GM20000 (cell line): Measurements from ENCODE around the gene OR2S2.
"Not testable (repeated sequence)": the region's sequence is repeated elsewhere in the genome, so short reads cannot be mapped to it uniquely, and the experiment has no call there.

Experiments used
- DNase-seq: peaks from one replicate; pipeline ENCODE4 v3.0.0; 2012; ENCODE audit warnings: low spot score
- TF ChIP-seq, protein P1 (sequence below): IDR thresholded peaks from 2 replicates; pipeline ENCODE4 v1.5.1; 2012; ENCODE audit warnings: mild to moderate bottlenecking, control low read depth; ENCODE audit errors: extremely low read depth, missing control alignments

The OR2S2 gene

DNA sequence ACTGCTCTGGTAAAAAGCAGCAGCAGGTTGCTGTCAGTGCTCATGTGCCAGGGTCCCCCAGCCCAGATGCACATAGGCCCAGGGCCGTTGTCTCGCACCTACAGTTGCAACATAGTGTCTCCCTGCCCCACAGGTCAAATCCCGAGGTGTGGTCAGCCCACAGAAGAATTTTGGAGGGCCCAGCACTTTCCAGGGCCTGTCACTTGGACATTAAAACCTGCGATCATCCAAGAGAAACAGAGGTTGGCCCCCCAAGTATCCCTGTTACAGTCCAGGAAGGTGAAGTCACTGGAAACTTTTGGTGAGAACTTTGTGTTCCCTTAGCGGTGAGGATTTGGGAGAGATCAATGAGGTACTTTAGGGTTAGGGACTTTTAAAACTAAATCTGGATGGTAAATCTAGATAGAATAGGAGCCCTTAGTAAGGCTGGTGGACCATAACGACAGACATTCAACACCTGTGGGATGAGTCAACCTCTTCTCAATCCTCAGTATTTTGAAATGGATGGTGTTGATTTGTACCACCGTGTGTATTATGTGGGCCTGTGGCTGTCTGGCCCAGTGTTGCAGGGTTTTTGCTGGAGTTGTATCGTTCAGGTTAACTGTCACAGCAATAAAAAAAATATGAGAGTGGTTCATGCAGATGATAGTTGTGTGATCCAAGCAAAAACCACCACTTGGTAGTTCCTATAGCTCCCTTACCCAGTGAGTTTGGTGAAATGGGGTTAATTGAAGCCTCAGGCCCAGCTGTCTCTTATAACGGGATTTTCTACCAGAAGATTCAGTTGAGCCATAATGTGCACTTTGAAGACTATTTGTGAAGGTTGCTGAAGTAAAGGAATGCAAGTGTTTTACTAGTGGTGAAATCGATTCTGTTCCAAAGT is 19.2 kb downstream of the OR2S2 start:
- no peak for DNase-seq
- TF ChIP-seq, protein P1, sequence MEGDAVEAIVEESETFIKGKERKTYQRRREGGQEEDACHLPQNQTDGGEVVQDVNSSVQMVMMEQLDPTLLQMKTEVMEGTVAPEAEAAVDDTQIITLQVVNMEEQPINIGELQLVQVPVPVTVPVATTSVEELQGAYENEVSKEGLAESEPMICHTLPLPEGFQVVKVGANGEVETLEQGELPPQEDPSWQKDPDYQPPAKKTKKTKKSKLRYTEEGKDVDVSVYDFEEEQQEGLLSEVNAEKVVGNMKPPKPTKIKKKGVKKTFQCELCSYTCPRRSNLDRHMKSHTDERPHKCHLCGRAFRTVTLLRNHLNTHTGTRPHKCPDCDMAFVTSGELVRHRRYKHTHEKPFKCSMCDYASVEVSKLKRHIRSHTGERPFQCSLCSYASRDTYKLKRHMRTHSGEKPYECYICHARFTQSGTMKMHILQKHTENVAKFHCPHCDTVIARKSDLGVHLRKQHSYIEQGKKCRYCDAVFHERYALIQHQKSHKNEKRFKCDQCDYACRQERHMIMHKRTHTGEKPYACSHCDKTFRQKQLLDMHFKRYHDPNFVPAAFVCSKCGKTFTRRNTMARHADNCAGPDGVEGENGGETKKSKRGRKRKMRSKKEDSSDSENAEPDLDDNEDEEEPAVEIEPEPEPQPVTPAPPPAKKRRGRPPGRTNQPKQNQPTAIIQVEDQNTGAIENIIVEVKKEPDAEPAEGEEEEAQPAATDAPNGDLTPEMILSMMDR = no peak

DNA sequence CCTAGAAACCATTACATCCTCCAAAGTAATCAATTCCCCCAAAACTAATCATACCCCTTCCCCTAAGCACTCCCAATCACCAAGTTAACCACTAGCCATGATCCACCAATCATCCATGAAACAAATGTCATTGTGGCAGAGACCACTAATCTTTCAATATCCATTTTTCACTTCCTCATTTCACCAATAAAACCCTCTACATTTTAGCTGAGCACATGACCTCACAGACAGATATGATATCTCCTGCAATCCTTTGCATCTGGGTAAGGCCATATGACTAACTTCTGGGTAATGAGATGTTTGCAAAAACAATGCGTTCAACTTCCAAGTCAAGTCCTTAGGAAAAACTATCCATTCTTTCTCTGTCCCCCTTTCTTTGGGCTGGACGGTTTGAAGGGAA is 20.7 kb downstream of the OR2S2 start:
- no peak for DNase-seq
- TF ChIP-seq, protein P1 = no peak

DNA sequence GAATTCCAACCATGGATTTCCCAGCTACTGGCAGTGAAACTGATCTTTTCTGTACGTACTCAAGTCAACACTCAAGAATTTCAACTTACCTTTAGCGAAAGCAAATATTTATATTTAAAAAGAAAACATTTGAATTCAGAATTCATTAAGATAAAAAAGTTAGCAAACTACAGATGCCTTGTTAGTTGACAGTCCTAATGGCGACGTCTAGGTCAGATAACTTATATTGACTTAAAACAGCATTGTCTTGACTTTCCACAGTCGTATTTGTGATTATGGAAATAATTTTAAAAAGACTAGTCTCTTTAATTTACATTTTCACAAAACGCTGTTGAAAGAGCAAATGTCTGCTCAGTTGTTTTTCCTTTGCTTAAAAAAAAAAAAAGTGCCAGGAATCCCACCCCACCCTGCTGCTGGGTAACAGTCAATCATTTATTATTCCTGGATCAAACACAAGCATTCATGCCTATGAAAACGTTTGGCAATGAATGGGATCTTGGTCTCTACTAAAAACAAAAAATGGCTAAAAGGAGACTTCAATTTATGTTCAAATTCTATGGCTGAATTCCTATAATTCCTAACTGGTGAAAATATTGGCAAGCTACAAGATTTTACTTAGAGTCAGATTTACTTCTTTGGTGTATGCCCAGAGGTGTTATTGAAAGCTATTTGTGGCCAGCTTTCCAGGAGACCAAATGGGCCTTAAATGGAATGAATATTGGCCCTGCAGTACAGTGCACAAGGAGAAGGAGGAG is 22.0 kb downstream of the OR2S2 start:
- TF ChIP-seq, protein P1 = no peak
- DNase-seq = no peak

DNA sequence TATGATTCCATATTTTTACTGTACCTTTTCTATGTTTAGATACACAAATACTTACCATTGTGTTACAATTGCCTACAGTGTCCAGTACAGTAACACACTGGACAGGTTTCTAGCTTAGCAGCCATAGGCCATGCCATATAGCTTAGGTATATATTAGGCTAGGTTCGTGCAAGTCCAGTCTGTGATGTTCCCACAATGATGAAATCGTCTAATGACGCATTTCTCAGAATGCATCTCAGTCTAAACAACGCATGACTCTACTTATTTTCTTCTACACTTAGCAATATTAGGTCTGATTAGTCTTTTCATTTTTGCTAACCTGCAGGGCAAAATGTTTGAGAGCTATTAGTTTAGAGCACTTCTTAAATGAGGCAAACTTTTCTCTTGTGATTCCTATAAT is 22.7 kb downstream of the OR2S2 start:
- no peak for DNase-seq
- TF ChIP-seq, protein P1 = no peak

DNA sequence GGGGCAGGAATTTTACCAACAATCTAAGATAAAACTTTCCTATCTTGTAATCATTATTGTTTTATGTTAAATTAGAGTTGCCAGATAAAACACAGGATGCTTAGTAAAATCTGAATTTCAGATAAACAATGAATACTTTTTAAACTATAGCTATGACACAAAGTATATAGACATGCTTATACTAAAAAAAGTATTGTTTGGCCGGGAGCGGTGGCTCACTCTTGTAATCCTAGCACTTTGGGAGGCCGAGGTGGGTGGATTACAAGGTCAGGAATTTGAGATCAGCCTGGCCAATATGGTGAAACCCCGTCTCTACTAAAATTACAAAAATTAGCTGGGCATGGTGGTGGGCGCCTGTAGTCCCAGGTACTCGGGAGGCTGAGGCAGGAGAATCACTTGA is 23.9 kb downstream of the OR2S2 start:
- DNase-seq = not testable (repeated sequence)

DNA sequence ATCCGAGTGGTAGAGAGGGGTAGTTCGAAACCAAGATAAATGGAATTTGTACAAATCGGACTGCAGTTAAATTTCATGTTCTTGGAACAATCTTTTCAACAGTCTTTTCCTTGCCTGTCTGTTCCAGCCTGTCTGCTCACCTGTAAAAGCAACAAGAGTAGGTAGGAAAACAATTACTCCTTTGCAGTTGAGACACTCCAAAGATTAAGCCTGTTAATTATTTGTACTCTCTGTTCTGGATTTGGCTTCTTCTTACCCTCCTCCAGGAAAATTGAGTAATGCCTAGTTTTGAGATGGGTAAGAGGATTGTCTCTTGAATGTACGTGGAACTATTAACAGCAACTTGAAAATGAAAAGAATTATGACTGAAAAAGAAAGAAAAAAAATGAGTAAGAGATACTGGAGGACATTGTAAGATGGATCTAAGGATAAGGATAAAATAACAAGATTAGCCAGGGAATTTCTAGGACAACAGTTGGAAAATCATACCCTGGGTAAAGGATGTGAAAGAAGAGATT is 24.3 kb downstream of the OR2S2 start:
- no peak for DNase-seq
- TF ChIP-seq, protein P1 = no peak

DNA sequence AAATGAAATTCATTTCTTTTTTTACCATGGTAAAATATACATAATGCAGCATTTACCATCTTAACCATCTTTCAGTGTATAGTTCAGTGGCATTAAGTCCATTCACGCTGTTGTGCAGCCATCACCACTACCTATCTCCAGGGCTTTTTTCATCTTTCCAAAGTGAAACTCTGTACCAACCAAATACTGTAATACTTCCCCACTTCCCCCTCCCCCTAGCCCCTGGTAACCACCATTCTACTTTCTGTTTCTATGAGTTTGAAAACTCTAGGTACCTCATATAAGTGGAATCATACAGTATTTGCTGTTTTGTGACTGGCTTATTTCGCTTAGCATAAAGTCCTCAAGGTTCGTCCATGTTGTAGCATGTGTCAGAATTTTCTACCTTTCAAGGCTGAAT is 25.2 kb downstream of the OR2S2 start:
- no peak for DNase-seq
- TF ChIP-seq, protein P1 = no peak
